Epithelial cell of esophagus (primary cell): ENCODE results near the gene POP5.

ENCODE experiments used
- DNase-seq: peaks from one replicate; pipeline ENCODE4 v3.0.0; 2010; ENCODE audit warnings: low read depth
- H3K4me3 ChIP-seq: 2 replicates; pipeline ENCODE4 v1.5.1; 2011; ENCODE audit warnings: mild to moderate bottlenecking, low read length, control low read depth
- TF ChIP-seq, protein P1 (sequence below): IDR thresholded peaks from 2 replicates; pipeline ENCODE4 v1.5.1; 2011; ENCODE audit warnings: low read depth, mild to moderate bottlenecking, low read length, control low read depth, inconsistent platforms; ENCODE audit not compliant: insufficient read depth; ENCODE audit errors: missing control alignments

The POP5 gene

DNA sequence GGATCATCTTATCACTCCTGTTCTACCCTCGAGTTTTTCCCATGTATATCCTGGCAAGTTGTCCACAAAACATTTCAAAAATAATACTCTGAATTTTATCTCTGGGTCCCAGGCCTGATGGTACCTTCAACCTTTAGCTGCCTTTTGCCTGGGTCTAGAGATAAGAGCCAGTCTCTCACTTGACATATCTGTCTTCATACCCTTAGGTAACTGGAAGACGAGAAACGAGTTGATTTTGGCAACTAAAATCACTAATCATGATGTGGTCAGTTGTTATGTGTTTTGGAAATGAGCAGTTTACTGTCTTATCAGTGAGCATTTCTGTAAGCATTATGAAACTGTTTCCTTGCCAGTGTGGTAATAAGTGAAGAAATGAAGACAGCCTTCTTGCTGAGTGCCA lies 40.8 kb downstream of the POP5 start:
- no peak for DNase-seq
- H3K4me3 ChIP-seq: no peak overlapping the region
- TF ChIP-seq, protein P1, sequence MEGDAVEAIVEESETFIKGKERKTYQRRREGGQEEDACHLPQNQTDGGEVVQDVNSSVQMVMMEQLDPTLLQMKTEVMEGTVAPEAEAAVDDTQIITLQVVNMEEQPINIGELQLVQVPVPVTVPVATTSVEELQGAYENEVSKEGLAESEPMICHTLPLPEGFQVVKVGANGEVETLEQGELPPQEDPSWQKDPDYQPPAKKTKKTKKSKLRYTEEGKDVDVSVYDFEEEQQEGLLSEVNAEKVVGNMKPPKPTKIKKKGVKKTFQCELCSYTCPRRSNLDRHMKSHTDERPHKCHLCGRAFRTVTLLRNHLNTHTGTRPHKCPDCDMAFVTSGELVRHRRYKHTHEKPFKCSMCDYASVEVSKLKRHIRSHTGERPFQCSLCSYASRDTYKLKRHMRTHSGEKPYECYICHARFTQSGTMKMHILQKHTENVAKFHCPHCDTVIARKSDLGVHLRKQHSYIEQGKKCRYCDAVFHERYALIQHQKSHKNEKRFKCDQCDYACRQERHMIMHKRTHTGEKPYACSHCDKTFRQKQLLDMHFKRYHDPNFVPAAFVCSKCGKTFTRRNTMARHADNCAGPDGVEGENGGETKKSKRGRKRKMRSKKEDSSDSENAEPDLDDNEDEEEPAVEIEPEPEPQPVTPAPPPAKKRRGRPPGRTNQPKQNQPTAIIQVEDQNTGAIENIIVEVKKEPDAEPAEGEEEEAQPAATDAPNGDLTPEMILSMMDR: no peak

DNA sequence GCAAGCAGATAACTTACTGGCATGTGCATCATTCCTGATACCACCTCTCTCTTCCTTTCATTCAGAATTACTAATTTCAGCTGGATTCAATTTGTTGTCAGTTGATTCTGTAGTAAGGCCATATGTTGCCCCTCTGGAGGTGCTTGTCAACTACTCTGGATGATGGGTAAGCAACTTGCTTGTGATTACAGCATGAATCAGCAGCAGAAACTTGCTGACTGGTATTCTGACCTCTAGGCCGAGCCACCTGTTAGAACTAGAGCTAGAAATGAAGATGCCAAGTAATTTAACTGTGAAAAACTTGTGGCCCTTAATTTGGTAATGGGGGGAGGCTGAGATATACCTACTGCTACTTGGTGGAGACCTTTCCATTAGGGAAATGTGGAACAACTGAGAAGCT lies 41.9 kb downstream of the POP5 start:
- H3K4me3 ChIP-seq: no peak overlapping the region
- peak; percentile 65 for DNase-seq
- TF ChIP-seq, protein P1: no peak

DNA sequence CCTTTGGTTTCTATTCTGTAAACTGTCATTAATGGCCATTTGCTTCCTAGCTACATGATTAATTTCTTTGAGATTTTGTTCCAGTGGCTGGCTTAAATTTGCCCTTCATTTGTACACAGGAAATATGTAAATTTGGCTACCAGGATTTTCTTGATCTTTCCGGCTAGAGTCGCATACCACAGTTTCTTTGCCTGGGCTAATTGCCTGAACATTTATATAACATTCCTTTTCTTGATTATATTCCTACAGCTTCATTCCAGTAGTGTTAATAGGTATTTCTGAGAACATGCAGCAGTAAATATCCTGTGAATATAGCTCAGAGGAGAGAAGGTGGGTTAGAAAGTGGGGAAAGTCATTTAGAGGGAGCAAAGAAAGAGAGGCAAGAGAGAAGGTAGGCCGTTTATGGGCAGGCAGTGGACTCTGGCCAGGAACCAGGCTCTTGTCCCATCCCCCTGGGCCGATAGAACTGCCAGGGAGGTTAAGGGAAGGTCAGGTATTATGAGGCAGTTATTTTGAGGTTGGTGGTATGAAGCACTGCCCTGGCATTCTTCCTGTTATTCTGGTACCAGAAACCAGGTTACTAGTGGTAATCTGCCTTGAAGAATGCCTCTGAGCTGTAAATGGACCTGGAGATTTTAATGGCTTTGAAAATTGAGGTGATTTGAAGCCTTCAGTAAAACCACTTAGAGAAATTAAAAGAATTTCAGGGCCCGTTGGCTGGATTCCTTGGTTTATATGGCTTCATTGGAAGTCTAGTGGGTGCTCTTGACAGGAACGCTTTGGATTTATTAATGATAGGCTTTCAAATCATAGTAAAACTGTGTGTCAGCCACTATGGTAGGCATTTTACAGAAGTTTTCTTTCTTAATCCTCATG lies 42.7 kb downstream of the POP5 start:
- peak; percentile 44 for DNase-seq
- TF ChIP-seq, protein P1: no peak
- H3K4me3 ChIP-seq: peak overlapping the region; percentile 4

DNA sequence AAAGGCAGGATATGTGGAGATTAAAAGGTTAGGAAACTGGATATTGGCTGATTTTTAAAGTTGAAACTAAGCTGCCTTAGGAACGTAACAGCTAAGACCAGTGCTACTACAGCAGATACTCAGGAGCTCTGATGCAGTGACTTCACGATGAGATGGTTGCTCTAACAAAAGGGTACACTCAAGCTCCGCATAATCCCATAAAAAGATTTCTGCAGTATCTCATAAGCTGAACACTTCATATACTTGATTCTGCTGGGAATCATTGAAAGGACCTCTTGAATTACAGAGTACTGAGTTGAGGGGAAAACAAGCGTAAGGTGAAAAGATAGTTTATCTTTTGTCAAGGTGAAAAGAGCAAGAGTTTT lies 43.4 kb downstream of the POP5 start:
- TF ChIP-seq, protein P1: no peak
- DNase-seq: no peak
- H3K4me3 ChIP-seq: peak overlapping the region; percentile 4

DNA sequence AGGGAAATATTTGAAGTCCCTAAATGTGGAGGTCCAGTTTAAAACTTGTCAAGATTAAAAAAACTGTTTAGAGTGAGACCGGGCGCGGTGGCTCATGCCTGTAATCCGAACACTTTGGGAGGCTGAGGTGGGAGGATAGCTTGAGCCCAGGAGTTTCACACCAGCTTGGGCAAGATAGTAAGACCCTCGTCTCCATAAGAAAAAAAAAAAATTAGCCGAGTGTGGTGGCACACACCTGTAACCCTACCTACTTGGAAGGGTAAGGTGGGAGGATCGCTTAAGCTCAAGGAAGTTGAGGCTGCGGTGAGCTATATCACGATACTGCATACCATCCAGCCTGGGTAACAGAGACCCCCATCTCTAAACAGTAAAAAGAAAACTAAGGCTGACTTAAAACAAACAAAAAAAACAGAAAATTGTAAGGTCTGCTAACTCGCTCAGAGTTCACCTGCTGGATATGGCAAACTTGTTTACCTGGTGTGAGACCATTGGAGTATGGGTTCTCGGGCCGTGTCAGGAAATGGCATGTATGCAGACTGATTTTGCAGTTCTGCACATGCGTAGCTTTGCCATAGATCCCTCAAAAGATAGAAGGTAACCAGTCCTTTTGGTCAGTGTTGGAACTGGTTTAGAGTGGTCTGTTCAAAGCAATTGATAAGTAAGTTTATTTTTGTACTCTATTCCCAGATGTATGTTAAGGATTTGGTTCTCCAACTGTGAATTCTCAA lies 45.0 kb downstream of the POP5 start:
- TF ChIP-seq, protein P1: no peak
- H3K4me3 ChIP-seq: peak overlapping the region; percentile 66
- DNase-seq: no peak

DNA sequence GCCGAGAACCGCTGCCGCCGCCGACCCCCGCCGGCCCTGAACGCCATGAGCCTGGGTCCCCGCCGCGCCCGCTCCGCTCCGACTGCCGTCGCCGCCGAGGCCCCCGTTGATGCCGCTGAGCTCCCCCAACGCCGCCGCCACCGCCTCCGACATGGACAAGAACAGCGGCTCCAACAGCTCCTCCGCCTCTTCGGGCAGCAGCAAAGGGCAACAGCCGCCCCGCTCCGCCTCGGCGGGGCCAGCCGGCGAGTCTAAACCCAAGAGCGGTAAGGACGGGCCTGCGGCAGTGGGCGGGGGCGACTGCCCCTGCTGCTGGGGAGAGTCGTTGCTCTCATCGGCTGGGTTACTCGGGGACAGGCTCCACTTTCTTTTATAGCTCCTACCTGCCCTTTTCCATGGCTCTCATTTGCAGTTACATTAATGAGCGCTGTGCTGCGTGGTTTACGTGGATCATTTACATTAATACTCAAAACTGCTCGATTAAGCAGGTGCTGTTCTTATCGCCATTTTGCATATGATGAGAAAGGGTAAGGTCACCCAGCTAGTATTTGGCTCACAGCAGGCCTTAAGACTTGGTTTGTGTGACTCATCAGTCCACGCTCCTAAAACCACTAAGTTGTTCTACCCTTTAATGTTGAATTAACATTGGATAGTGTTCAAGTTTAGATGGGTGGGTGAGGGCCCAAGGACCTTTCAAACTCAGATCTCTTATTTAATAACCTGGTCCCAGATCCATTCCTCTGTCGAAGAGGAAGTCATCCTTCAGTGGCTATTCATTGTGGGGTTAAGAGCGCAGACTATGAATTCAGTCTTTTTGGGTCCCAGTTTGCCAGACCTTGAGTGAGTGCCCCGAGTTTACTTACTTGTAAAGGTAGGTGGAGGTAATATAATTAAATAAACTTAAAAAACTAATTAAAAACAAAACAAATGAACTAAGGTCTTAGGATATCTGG lies 46.2 kb downstream of the POP5 start:
- H3K4me3 ChIP-seq: peak overlapping the region; percentile 66
- TF ChIP-seq, protein P1: no peak
- DNase-seq: peak; percentile 84
